H1 (cell line): ENCODE results near the gene LDAH. TPM values are rescaled to one million over a fixed set of nuclear protein-coding genes. Genes with fewer than 3 reads are reported as not detected.
A peak's percentile ranks its signal among the peaks of the same experiment; 100 is the strongest.

Source experiments
- CTCF ChIA-PET: fragments of 300-600 bp; sonication (Branson Sonifier 250); formaldehyde crosslinking; loops from one replicate; lab custom pipeline; 2021; ENCODE audit not compliant: partially characterized antibody; lab: Charles Lee
- POLR2A ChIA-PET: fragments of 300-600 bp; sonication (Branson Sonifier 250); formaldehyde crosslinking; loops from one replicate; lab custom pipeline; 2021; ENCODE audit warnings: inconsistent platforms; ENCODE audit not compliant: partially characterized antibody; lab: Charles Lee
- DNase-seq, 2 experiments: peaks; one replicate each; pipeline versions ENCODE4 v3.0.0 to v3.0.0-alpha.2; 2010 to 2022; ENCODE audit warnings: low spot score in 2 of 2, low read depth in 1 of 2, mixed read lengths in 1 of 2
- FAIRE-seq: peaks from 2 replicates; lab custom pipeline; 2011; peaks lifted over from hg19 to GRCh38; lab: Jason Lieb, UNC
- H2AFZ ChIP-seq: 2 replicates; pipeline ENCODE4 v1.8.1; 2012; ENCODE audit warnings: low read length, inconsistent platforms
- H2AK5ac ChIP-seq: 2 replicates; pipeline ENCODE4 v1.6.1; 2013; ENCODE audit warnings: low read depth, low read length
- H2BK120ac ChIP-seq: replicated peaks from 2 replicates; pipeline ENCODE3; 2013; ENCODE audit warnings: low read depth, low read length, inconsistent platforms
- H2BK12ac ChIP-seq: 2 replicates; pipeline ENCODE4 v1.6.1; 2013; ENCODE audit warnings: low read depth, low read length
- H2BK15ac ChIP-seq: 2 replicates; pipeline ENCODE4 v1.6.1; 2013; ENCODE audit warnings: low read length
- H2BK20ac ChIP-seq: 2 replicates; pipeline ENCODE4 v1.6.1; 2013; ENCODE audit warnings: low read length
- H2BK5ac ChIP-seq: 2 replicates; pipeline ENCODE4 v1.6.1; 2013; ENCODE audit warnings: low read depth, low read length
- H3K14ac ChIP-seq: 2 replicates; pipeline ENCODE4 v1.6.1; 2013; ENCODE audit warnings: inconsistent platforms; ENCODE audit not compliant: insufficient read length
- H3K18ac ChIP-seq: 2 replicates; pipeline ENCODE4 v1.6.1; 2013; ENCODE audit warnings: low read length; ENCODE audit errors: extremely low read depth
- H3K23ac ChIP-seq: 2 replicates; pipeline ENCODE4 v1.6.1; 2013; ENCODE audit warnings: inconsistent platforms; ENCODE audit not compliant: insufficient read length
- H3K23me2 ChIP-seq: 2 replicates; pipeline ENCODE4 v1.6.1; 2013; ENCODE audit warnings: low read depth, low read length
- H3K27ac ChIP-seq: 2 replicates; pipeline ENCODE4 v1.6.1; 2011; ENCODE audit warnings: low read depth, low read length, inconsistent platforms
- H3K27me3 ChIP-seq, 4 experiments: replicated peaks in 1 of 4; 1 replicate in 1 of 4; 2 replicates in 3 of 4; pipeline versions ENCODE4 v1.6.1 to v1.8.1; 2011 to 2013; ENCODE audit warnings: low read length in 3 of 4, mild to moderate bottlenecking in 3 of 4, inconsistent platforms in 2 of 4, mixed read lengths in 2 of 4, moderate library complexity in 1 of 4; ENCODE audit not compliant: control insufficient read depth in 3 of 4, insufficient read depth in 3 of 4; ENCODE audit errors: extremely low read depth in 1 of 4
- H3K36me3 ChIP-seq, 4 experiments: 2 replicates each; pipeline versions ENCODE4 v1.6.1 to v1.8.1; 2011 to 2013; ENCODE audit warnings: mild to moderate bottlenecking in 4 of 4, low read length in 3 of 4, moderate library complexity in 2 of 4, control low read depth in 1 of 4, inconsistent platforms in 1 of 4; ENCODE audit not compliant: insufficient read depth in 4 of 4, control insufficient read depth in 2 of 4
- H3K4ac ChIP-seq: replicated peaks from 2 replicates; pipeline ENCODE3; 2013; ENCODE audit warnings: low read length, low read depth, mixed read lengths, inconsistent platforms; ENCODE audit not compliant: insufficient read length
- H3K4me1 ChIP-seq, 4 experiments: replicated peaks in 1 of 4; 1 replicate in 1 of 4; 2 replicates in 3 of 4; pipeline versions ENCODE4 v1.6.1 to v1.8.1; 2011 to 2013; ENCODE audit warnings: low read length in 3 of 4, inconsistent platforms in 2 of 4, mixed read lengths in 1 of 4; ENCODE audit not compliant: insufficient read depth in 4 of 4, control insufficient read depth in 3 of 4
- H3K4me2 ChIP-seq, 2 experiments: 2 replicates each; pipeline versions ENCODE4 v1.6.1 to v1.8.1; 2011 to 2013; ENCODE audit warnings: low read depth in 2 of 2, low read length in 2 of 2, control low read depth in 1 of 2, inconsistent platforms in 1 of 2, mild to moderate bottlenecking in 1 of 2; ENCODE audit not compliant: insufficient read depth in 1 of 2
- H3K4me3 ChIP-seq, 4 experiments: fragments of 200-600, 300-600 bp in 1 of 4; sonication (generic), shearing (Covaris generic), sonication (Bioruptor Twin) in 1 of 4; 2 replicates each; pipeline versions ENCODE4 v1.5.1 to v1.8.1; 2011 to 2016; ENCODE audit warnings: low read length in 4 of 4, low read depth in 3 of 4, control low read depth in 2 of 4, inconsistent platforms in 2 of 4, mild to moderate bottlenecking in 2 of 4, mixed read lengths in 1 of 4, moderate library complexity in 1 of 4; ENCODE audit not compliant: insufficient read depth in 2 of 4; ENCODE audit errors: extremely low read depth in 1 of 4
- H3K56ac ChIP-seq: replicated peaks from 2 replicates; pipeline ENCODE3; 2013; ENCODE audit warnings: low read depth, mild to moderate bottlenecking, mixed read lengths, low read length, inconsistent platforms; ENCODE audit not compliant: insufficient read length
- H3K79me1 ChIP-seq: 2 replicates; pipeline ENCODE4 v1.6.1; 2013; ENCODE audit warnings: low read depth, low read length, control low read depth
- H3K79me2 ChIP-seq, 2 experiments: 2 replicates each; pipeline versions ENCODE4 v1.6.1 to v1.8.1; 2012 to 2013; ENCODE audit warnings: low read length in 2 of 2, mild to moderate bottlenecking in 2 of 2, inconsistent platforms in 1 of 2; ENCODE audit not compliant: insufficient read depth in 2 of 2, control insufficient read depth in 1 of 2
- H3K9ac ChIP-seq, 4 experiments: replicated peaks in 1 of 4; 1 replicate in 1 of 4; 2 replicates in 3 of 4; pipeline versions ENCODE4 v1.6.1 to v1.8.1; 2011 to 2013; ENCODE audit warnings: low read depth in 3 of 4, low read length in 3 of 4, control low read depth in 2 of 4, mild to moderate bottlenecking in 2 of 4, moderate library complexity in 2 of 4, inconsistent platforms in 1 of 4; ENCODE audit errors: extremely low read depth in 1 of 4
- H3K9me3 ChIP-seq, 2 experiments: 2 replicates each; pipeline versions ENCODE4 v1.6.1 to v1.8.1; 2012 to 2013; ENCODE audit warnings: mild to moderate bottlenecking in 2 of 2, moderate library complexity in 2 of 2, control low read depth in 1 of 2, inconsistent platforms in 1 of 2, low read depth in 1 of 2, low read length in 1 of 2, mixed read lengths in 1 of 2; ENCODE audit not compliant: insufficient read depth in 2 of 2
- H4K20me1 ChIP-seq, 2 experiments: replicated peaks in 1 of 2; 2 replicates each; pipeline versions ENCODE3 to v1.8.1; 2011 to 2013; ENCODE audit warnings: inconsistent platforms in 2 of 2, low read length in 2 of 2, mild to moderate bottlenecking in 1 of 2; ENCODE audit not compliant: insufficient read depth in 2 of 2, control insufficient read depth in 1 of 2
- H4K5ac ChIP-seq: 2 replicates; pipeline ENCODE4 v1.6.1; 2013; ENCODE audit warnings: low read length, low read depth, mixed read lengths, inconsistent platforms; ENCODE audit not compliant: insufficient read length
- H4K8ac ChIP-seq: 2 replicates; pipeline ENCODE4 v1.8.0; 2013; ENCODE audit warnings: mild to moderate bottlenecking, moderate library complexity, low read length, inconsistent platforms; ENCODE audit not compliant: insufficient read depth; ENCODE audit errors: extremely low read depth
- H4K91ac ChIP-seq: replicated peaks from 2 replicates; pipeline ENCODE3; 2013; ENCODE audit warnings: low read length, mixed read lengths, inconsistent platforms; ENCODE audit not compliant: insufficient read length
- CTCF ChIP-seq, 3 experiments: IDR thresholded peaks; 1 replicate in 2 of 3; 2 replicates in 1 of 3; pipeline versions ENCODE4 v1.5.1 to v1.6.1; 2011; ENCODE audit warnings: low read length in 3 of 3, mild to moderate bottlenecking in 3 of 3, inconsistent platforms in 2 of 3, low read depth in 1 of 3, moderate library complexity in 1 of 3; ENCODE audit not compliant: insufficient read depth in 1 of 3; ENCODE audit errors: control extremely low read depth in 1 of 3
- KDM4A ChIP-seq: IDR thresholded peaks from one replicate; pipeline ENCODE4 v1.7.1; 2012; ENCODE audit warnings: low read depth, mild to moderate bottlenecking, moderate library complexity, low read length, inconsistent platforms; ENCODE audit not compliant: severe bottlenecking
- WGBS, 2 experiments: shearing (Covaris generic) in 1 of 2; methylation state at CpG; one replicate each; pipeline versions ENCODE4 v1.1.6 to v1.1.7; 2013 to 2015; ENCODE audit warnings: low lambda C conversion rate in 2 of 2, mixed read lengths in 2 of 2, inconsistent platforms in 1 of 2, low coverage in 1 of 2, missing lambda C conversion rate in 1 of 2; ENCODE audit not compliant: insufficient replicate concordance in 2 of 2, insufficient coverage in 1 of 2, insufficient read length in 1 of 2; ENCODE audit errors: extremely low coverage in 1 of 2, missing lambda C conversion rate in 1 of 2; 5-methylcytosine and 5-hydroxymethylcytosine counted together
- polyA plus RNA-seq, 7 experiments: library from polyadenylated mRNA; depleted of rRNA in 3 of 7; stranded (reverse) in 5 of 7; unstranded in 2 of 7; fragments of >200 nt in 5 of 7; fragments of 200-250 nt in 2 of 7; gene quantifications; 1 replicate in 5 of 7; 2 replicates in 1 of 7; 4 replicates in 1 of 7; pipeline versions ENCODE4 v1.2.1 to v1.2.3, GENCODE V29; 2011 to 2013; ENCODE audit warnings: missing spikeins in 2 of 7, mixed read lengths in 2 of 7
- total RNA-seq: library from RNA; stranded (reverse); fragmentation: NEBNext Ultra II Directional; extraction: Animal tissue kit (Norgen Biotek cat#: 25700); gene quantifications from 2 replicates; pipeline ENCODE4 v1.2.1, GENCODE V29; 2021

The LDAH gene
- total and polyA plus RNA-seq, 2 of the 8 experiments (the other 6 are each of a cell fraction or from before 2014, with no cell fraction given): 10.9 to 26.3 TPM

- 84% methylated on average over 7 of the region's 7 CpGs; no CpG with 5 or more reads in 1 of the 2 experiments for WGBS, 2 experiments
- H3K79me1 ChIP-seq: no peaks in the 10 kb centered on the region
- CTCF ChIA-PET: interaction anchor here (0.7 to 5.1 kb wide), 12 partner anchors 7 to 1285 kb away, joined by 3 to 63 read pairs (median 4); no protein-coding TSS in a partner anchor
Measured at GRCh38 chr2:20653695-20654534, 169.0 kb downstream of the LDAH start.

More at GRCh38 chr2:20653695-20654534, 169.0 kb downstream of the LDAH start:
- Histone ChIP-seq H3K23me2 (peaks cover 7% of the 10 kb centered on the region; the same call in 1 of the 2 replicates), H3K36me3 (no peaks in the 10 kb centered on the region), H2BK20ac (no peak overlapping the region), H3K18ac (no peak overlapping the region), H3K4ac (no peak overlapping the region), H3K4me2 (no peak overlapping the region), H4K20me1 (no peaks in the 10 kb centered on the region), H2BK15ac (no peak overlapping the region), H3K9ac (no peak overlapping the region), H3K4me1 (peaks cover 5 to 16% (median 7%) of the 10 kb centered on the region in 4 experiments; a peak in 6 of 7 replicates), H3K27me3 (peaks cover 0 to 4% (median under 1%) of the 10 kb centered on the region in 4 experiments; a peak in 4 of 7 replicates), H3K56ac (no peak overlapping the region), H3K14ac (no peak overlapping the region), H3K9me3 (no peaks in the 10 kb centered on the region), H4K5ac (no peak overlapping the region), H3K23ac (no peak overlapping the region), H2AFZ (no peak overlapping the region), H2BK5ac (no peak overlapping the region), H4K8ac (no peak overlapping the region), H2AK5ac (no peak overlapping the region), H3K4me3 (no peak overlapping the region), H2BK12ac (no peak overlapping the region), H4K91ac (no peak overlapping the region), H3K27ac (no peak overlapping the region), H3K79me2 (no peaks in the 10 kb centered on the region), H2BK120ac (no peak overlapping the region)
- FAIRE-seq (no peak), DNase-seq (no peak)
- POLR2A ChIA-PET: interaction anchor here (1.2 kb wide), 1 partner anchor 169 kb away, joined by 3 read pairs; the partner anchor contains the start of gene LDAH
- TF ChIP-seq KDM4A (no peak), CTCF (IDR thresholded peaks at IDR 0.05; ENCODE audit: control extremely low read depth in 1 of 3, insufficient read depth in 1 of 3, low read depth in 1 of 3, low read length in 3 of 3) (peak in 1 of 3 experiments; percentile 6; a peak in 1 of 4 replicates)
